Endothelial cell of umbilical vein (primary cell): ENCODE measurements around the gene ZNF442. TPM values are rescaled to one million over a fixed set of nuclear protein-coding genes. Genes with fewer than 3 reads are reported as not detected.

Source experiments
- Bru-seq: library from RNA; stranded (reverse); fragments of 400-500 nt; gene quantifications from one replicate; lab custom pipeline; 2021; lab: Mats Ljungman, UMichigan
- BruChase-seq, 2 experiments: library from RNA; stranded (reverse); fragments of 400-500 nt; gene quantifications; one replicate each; lab custom pipeline; 2021; lab: Mats Ljungman, UMichigan
- BruUV-seq: library from RNA; stranded (reverse); fragments of 400-500 nt; replicated peaks from 2 replicates; lab custom pipeline; 2021; lab: Mats Ljungman, UMichigan
- CTCF ChIA-PET: fragments of 300-600, 350-600 bp; sonication (Branson Sonifier 250); formaldehyde crosslinking; loops from one replicate; lab custom pipeline; 2021; ENCODE audit warnings: antibody characterized with exemption, inconsistent platforms; lab: Charles Lee
- POLR2A ChIA-PET: fragments of 300-600, 350-600 bp; sonication (Branson Sonifier 250); formaldehyde crosslinking; loops from one replicate; lab custom pipeline; 2021; ENCODE audit warnings: antibody characterized with exemption, inconsistent platforms; lab: Charles Lee
- DNase-seq: peaks from one replicate; pipeline ENCODE4 v3.0.0-alpha.2; 2011; ENCODE audit warnings: low read depth, low spot score
- FAIRE-seq: peaks from 2 replicates; lab custom pipeline; 2011; peaks lifted over from hg19 to GRCh38; lab: Jason Lieb, UNC
- H2AFZ ChIP-seq: 2 replicates; pipeline ENCODE4 v1.6.0; 2012; ENCODE audit warnings: low read depth, low read length, control low read depth, inconsistent platforms
- H3K27ac ChIP-seq: 2 replicates; pipeline ENCODE4 v1.5.1; 2011; ENCODE audit warnings: low read depth, mild to moderate bottlenecking, control low read depth, low read length, moderate library complexity; ENCODE audit not compliant: insufficient read depth
- H3K27me3 ChIP-seq, 2 experiments: 2 replicates each; pipeline versions ENCODE4 v1.6.0 to v1.6.1; 2011; ENCODE audit warnings: low read length in 2 of 2, mixed read lengths in 1 of 2; ENCODE audit not compliant: control insufficient read depth in 2 of 2, insufficient read depth in 2 of 2
- H3K36me3 ChIP-seq, 2 experiments: 2 replicates in 1 of 2; 3 replicates in 1 of 2; pipeline ENCODE4 v1.5.1; 2011; ENCODE audit warnings: low read length in 2 of 2, mild to moderate bottlenecking in 1 of 2, moderate library complexity in 1 of 2; ENCODE audit not compliant: control insufficient read depth in 2 of 2, insufficient read depth in 2 of 2; ENCODE audit errors: extremely low read depth in 1 of 2
- H3K4me1 ChIP-seq: 3 replicates; pipeline ENCODE4 v1.5.1; 2011; ENCODE audit warnings: mild to moderate bottlenecking, low read length; ENCODE audit not compliant: control insufficient read depth, insufficient read depth; ENCODE audit errors: extremely low read depth
- H3K4me2 ChIP-seq: 2 replicates; pipeline ENCODE4 v1.6.1; 2011; ENCODE audit warnings: low read length, control low read depth, mixed read lengths; ENCODE audit not compliant: insufficient read depth
- H3K4me3 ChIP-seq, 3 experiments: fragments of 200-600 bp in 1 of 3; sonication (generic), shearing (Covaris generic) in 1 of 3; replicated peaks in 1 of 3; 2 replicates each; pipeline ENCODE4 v1.5.1; 2011 to 2016; ENCODE audit warnings: control low read depth in 3 of 3, low read length in 3 of 3, mild to moderate bottlenecking in 2 of 3, inconsistent platforms in 1 of 3, low read depth in 1 of 3, moderate library complexity in 1 of 3; ENCODE audit not compliant: insufficient read depth in 1 of 3
- H3K79me2 ChIP-seq: 2 replicates; pipeline ENCODE4 v1.6.0; 2012; ENCODE audit warnings: low read length, inconsistent platforms; ENCODE audit not compliant: control insufficient read depth, insufficient read depth
- H3K9ac ChIP-seq: replicated peaks from 2 replicates; pipeline ENCODE3; 2011; ENCODE audit warnings: low read length, control low read depth; ENCODE audit not compliant: insufficient read depth; ENCODE audit errors: extremely low read depth
- H3K9me1 ChIP-seq: replicated peaks from 3 replicates; pipeline ENCODE4 v1.6.0; 2011; ENCODE audit warnings: mild to moderate bottlenecking, low read length; ENCODE audit not compliant: control insufficient read depth, insufficient read depth; ENCODE audit errors: extremely low read depth
- H3K9me3 ChIP-seq: replicated peaks from 2 replicates; pipeline ENCODE4 v1.5.1; 2012; ENCODE audit warnings: low read length, inconsistent platforms; ENCODE audit not compliant: control insufficient read depth, insufficient read depth
- H4K20me1 ChIP-seq: replicated peaks from 2 replicates; pipeline ENCODE3; 2011; ENCODE audit warnings: mild to moderate bottlenecking, low read length; ENCODE audit not compliant: control insufficient read depth, insufficient read depth; ENCODE audit errors: extremely low read depth
- CTCF ChIP-seq, 2 donors: IDR thresholded peaks; 1 replicate in 1 of 2; 2 replicates in 1 of 2; pipeline ENCODE4 v1.5.1; 2011; ENCODE audit warnings: low read length in 2 of 2, mild to moderate bottlenecking in 2 of 2, moderate library complexity in 2 of 2, control low read depth in 1 of 2, inconsistent platforms in 1 of 2, low read depth in 1 of 2; ENCODE audit not compliant: insufficient read depth in 1 of 2; ENCODE audit errors: extremely low read depth in 1 of 2
- GATA2 ChIP-seq: IDR thresholded peaks from 2 replicates; pipeline ENCODE4 v1.7.0; 2011; ENCODE audit warnings: low read depth, mild to moderate bottlenecking, moderate library complexity, mixed read lengths, low read length; ENCODE audit not compliant: insufficient read length, insufficient read depth
- JUN ChIP-seq: IDR thresholded peaks from 2 replicates; pipeline ENCODE4 v1.6.1; 2011; ENCODE audit warnings: borderline replicate concordance, low read depth; ENCODE audit not compliant: insufficient read length, insufficient read depth
- MYC ChIP-seq: IDR thresholded peaks from one replicate; pipeline ENCODE4 v1.6.1; 2011; ENCODE audit warnings: mild to moderate bottlenecking, low read depth, low read length
- POLR2A ChIP-seq: IDR thresholded peaks from 2 replicates; pipeline ENCODE4 v1.6.1; 2012; ENCODE audit warnings: low read depth, mild to moderate bottlenecking, control low read depth, low read length
- POLR2AphosphoS5 ChIP-seq: IDR thresholded peaks from 2 replicates; pipeline ENCODE4 v1.6.1; 2012; ENCODE audit warnings: low read depth, mild to moderate bottlenecking, control low read depth, low read length, moderate library complexity; ENCODE audit not compliant: insufficient read depth
- dilution Hi-C: fragments of 300-500 bp; cut with MboI; formaldehyde crosslinking; loops from one replicate; pipeline ENCODE4 v1.15.0; 2019; ENCODE audit warnings: low sequenced_read_pairs; ENCODE audit not compliant: extremely low pct_ligation_motif_present
- intact Hi-C: fragments of 100-400 bp; cut with micrococcal nuclease; formaldehyde crosslinking; loops from one replicate; pipeline ENCODE4 v1.10.0; 2022
- long read RNA-seq: library from polyadenylated mRNA; stranded (forward); transcript quantifications from one replicate; pipeline ENCODE4 v2.0.0, GENCODE V29; 2021
- polyA minus RNA-seq, 3 experiments: library from RNA; depleted of rRNA, polyadenylated mRNA; stranded (reverse); fragments of >200 nt; gene quantifications; 1 replicate in 1 of 3; 2 replicates in 2 of 3; pipeline ENCODE4 v1.2.3, GENCODE V29; 2011
- polyA plus RNA-seq, 4 experiments: library from polyadenylated mRNA; depleted of rRNA in 3 of 4; stranded (reverse) in 3 of 4; unstranded in 1 of 4; fragments of >200 nt; gene quantifications; 2 replicates each; pipeline versions ENCODE4 v1.2.1 to v1.2.3, GENCODE V29; 2011 to 2012; ENCODE audit warnings: missing spikeins in 1 of 4
- total RNA-seq: library from RNA; stranded (reverse); gene quantifications from 2 replicates; pipeline ENCODE4 v1.2.3, GENCODE V29; 2021
- TF ChIP-seq, protein P1 (sequence below): IDR thresholded peaks from 2 replicates; pipeline ENCODE4 v1.6.1; 2011; ENCODE audit not compliant: insufficient read depth, insufficient read length

The ZNF442 gene
- total RNA-seq = 0.39 and 0.93 TPM in 2 replicates
- polyA plus RNA-seq = 0.11 and 0.21 TPM in 2 replicates
- polyA plus RNA-seq (2011; cell fraction: cytosol; rRNA removed) = 0.27 and 0.31 TPM in 2 replicates
- polyA plus RNA-seq (2011; cell fraction: nucleus; rRNA removed) = 0.32 and 0.76 TPM in 2 replicates
- 0.11 and 0.25 TPM in 2 replicates for polyA plus RNA-seq (2012)
- polyA minus RNA-seq = 0.28 and 1.0 TPM in 2 replicates
- polyA minus RNA-seq (2011; cell fraction: cytosol; rRNA and poly(A)+ RNA removed) = not detected
- polyA minus RNA-seq (2011; cell fraction: nucleus; rRNA and poly(A)+ RNA removed) = 0.43 and 0.72 TPM in 2 replicates
- percentile 39 among the genes with signal in this experiment for Bru-seq, nascent RNA
- BruChase-seq, experiment 1, labeled RNA remaining after a 6-hour chase = percentile 24 among the genes with signal in this experiment
- BruChase-seq, experiment 2, labeled RNA remaining after a 2-hour chase = percentile 29 among the genes with signal in this experiment
- long read RNA-seq = 0 reads

GRCh38 chr19:12365236-12366162 lies at the start of gene ZNF442:
Gene ZNF442, minus strand, starts transcription at chr19:12365683. Its CDS starts 2,052 bp downstream, at chr19:12363631.
- Histone ChIP-seq H4K20me1 (no peaks in the 10 kb centered on the region), H3K9me3 (no peaks in the 10 kb centered on the region), H3K9me1 (no peaks in the 10 kb centered on the region), H3K4me3 (peak within 1 kb of the TSS; percentile 60 to 96 (median 73)), H3K79me2 (no peaks in the 10 kb centered on the region), H3K36me3 (no peaks in the 10 kb centered on the region), H3K4me2 (peak within 1 kb of the TSS; percentile 76), H3K9ac (peak within 1 kb of the TSS; percentile 81), H3K4me1 (no peaks in the 10 kb centered on the region), H3K27ac (peak within 1 kb of the TSS; percentile 57), H3K27me3 (no peaks in the 10 kb centered on the region), H2AFZ (peak within 1 kb of the TSS; percentile 86)
- CTCF ChIA-PET = interaction anchor here (0.6 to 1.5 kb wide), 8 partner anchors 33 to 641 kb away, joined by 3 to 7 read pairs (median 5); partner anchors contain the start of genes ZNF136, ZNF20 and ZNF563
- FAIRE-seq (peak; percentile 95), DNase-seq (peak; percentile 93)
- dilution Hi-C loops = no loop called here
- POLR2A ChIA-PET = interaction anchor here (0.5 kb wide), 1 partner anchor 41 kb away, joined by 5 read pairs; no protein-coding TSS in a partner anchor
- no TSS peak for BruUV-seq
- intact Hi-C loops = loop anchor here (2.0 kb wide), 1 partner anchor 35 kb away; the partner anchor contains the start of gene ZNF799
- TF ChIP-seq POLR2A = peak; percentile 43
- no peak for TF ChIP-seq GATA2
- TF ChIP-seq CTCF (IDR thresholded peaks at IDR 0.05; ENCODE audit: extremely low read depth in 1 of 2, insufficient read depth in 1 of 2, low read depth in 1 of 2, low read length in 2 of 2) = peak; percentile 35 to 66
- no peak for TF ChIP-seq MYC
- TF ChIP-seq, protein P1, sequence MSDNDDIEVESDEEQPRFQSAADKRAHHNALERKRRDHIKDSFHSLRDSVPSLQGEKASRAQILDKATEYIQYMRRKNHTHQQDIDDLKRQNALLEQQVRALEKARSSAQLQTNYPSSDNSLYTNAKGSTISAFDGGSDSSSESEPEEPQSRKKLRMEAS = no peak
- TF ChIP-seq JUN = no peak
- peak; percentile 17 for TF ChIP-seq POLR2AphosphoS5
